HEK293T (cell line): ENCODE results near the gene MAN1B1.

Experiments
- CTCF ChIA-PET: fragments of 350-600 bp; formaldehyde crosslinking; extraction: SDS; loops from one replicate; lab custom pipeline; 2021; ENCODE audit warnings: antibody characterized with exemption, inconsistent platforms; lab: Yijun Ruan, JAX
- POLR2A ChIA-PET: fragments of 350-600 bp; formaldehyde crosslinking; extraction: SDS; loops from one replicate; lab custom pipeline; 2020; ENCODE audit warnings: antibody characterized with exemption, inconsistent platforms; lab: Yijun Ruan, JAX
- DNase-seq: peaks from one replicate; pipeline ENCODE4 v3.0.0; 2012; ENCODE audit warnings: mixed read lengths; ENCODE audit errors: extremely low spot score
- ARNT ChIP-seq: fragments of 450-650 bp; IDR thresholded peaks from 2 replicates; pipeline ENCODE4 v1.6.1; 2017; ENCODE audit warnings: mild to moderate bottlenecking
- BHLHE40 ChIP-seq: fragments of 450-650 bp; IDR thresholded peaks from 2 replicates; pipeline ENCODE4 v1.6.1; 2016; ENCODE audit warnings: mild to moderate bottlenecking, moderate library complexity, borderline replicate concordance
- CTBP1 ChIP-seq: fragments of 450-650 bp; IDR thresholded peaks from 2 replicates; pipeline ENCODE4 v1.6.1; 2016; ENCODE audit warnings: borderline replicate concordance
- ELF4 ChIP-seq: fragments of 450-650 bp; IDR thresholded peaks from 2 replicates; pipeline ENCODE4 v1.6.1; 2017; ENCODE audit warnings: antibody characterized with exemption
- FOXA1 ChIP-seq: fragments of 450-650 bp; IDR thresholded peaks from 2 replicates; pipeline ENCODE4 v1.6.1; 2016; ENCODE audit warnings: mild to moderate bottlenecking
- FOXK2 ChIP-seq: fragments of 450-650 bp; IDR thresholded peaks from 2 replicates; pipeline ENCODE4 v1.6.1; 2016; ENCODE audit warnings: mild to moderate bottlenecking
- FOXM1 ChIP-seq: fragments of 450-650 bp; IDR thresholded peaks from 2 replicates; pipeline ENCODE4 v1.6.1; 2017; ENCODE audit warnings: mild to moderate bottlenecking, borderline replicate concordance
- HDGF ChIP-seq: fragments of 450-650 bp; IDR thresholded peaks from 2 replicates; pipeline ENCODE4 v1.6.1; 2017; ENCODE audit warnings: antibody characterized with exemption, borderline replicate concordance
- L3MBTL2 ChIP-seq: fragments of 450-650 bp; conservative IDR thresholded peaks from 2 replicates; pipeline ENCODE4 v1.6.1; 2016; ENCODE audit warnings: mild to moderate bottlenecking
- LEF1 ChIP-seq: fragments of 450-650 bp; IDR thresholded peaks from 2 replicates; pipeline ENCODE4 v1.6.1; 2017; ENCODE audit warnings: mild to moderate bottlenecking, borderline replicate concordance
- NFRKB ChIP-seq: fragments of 450-650 bp; IDR thresholded peaks from 2 replicates; pipeline ENCODE4 v1.6.1; 2016; ENCODE audit warnings: mild to moderate bottlenecking, moderate library complexity
- PKNOX1 ChIP-seq: fragments of 450-650 bp; IDR thresholded peaks from 2 replicates; pipeline ENCODE4 v1.6.1; 2016
- SP1 ChIP-seq: fragments of 450-650 bp; IDR thresholded peaks from 2 replicates; pipeline ENCODE4 v1.6.1; 2017
- SUZ12 ChIP-seq: fragments of 450-650 bp; IDR thresholded peaks from 2 replicates; pipeline ENCODE4 v1.6.1; 2016; ENCODE audit warnings: mild to moderate bottlenecking
- TARDBP ChIP-seq: fragments of 450-650 bp; IDR thresholded peaks from 2 replicates; pipeline ENCODE4 v1.6.1; 2016
- ZNF384 ChIP-seq: fragments of 450-650 bp; IDR thresholded peaks from 2 replicates; pipeline ENCODE4 v1.6.1; 2016

The MAN1B1 gene

GRCh38 chr9:137045294-137046087 is 41.3 kb upstream of the MAN1B1 start:
- DNase-seq: peak; percentile 61
- ChIA-PET POLR2A (no interaction called here), CTCF (interaction anchor here (2.5 kb wide), 1 partner anchor 10 kb away, joined by 13 read pairs; no protein-coding TSS in a partner anchor)
- TF ChIP-seq PKNOX1 (no peak), HDGF (no peak), L3MBTL2 (no peak; the same call in 1 of the 2 replicates), SP1 (no peak), NFRKB (no peak), LEF1 (no peak), ARNT (no peak), BHLHE40 (no peak), FOXM1 (no peak), SUZ12 (no peak), CTBP1 (no peak)

- POLR2A ChIA-PET: interaction anchor here (0.7 to 1.2 kb wide), 3 partner anchors 24 to 196 kb away, joined by 3 read pairs; partner anchors contain the start of genes MAN1B1 and SAPCD2
- TF ChIP-seq L3MBTL2 (peak; percentile 65; the same call in 1 of the 2 replicates), FOXM1 (no peak), LEF1 (no peak), ZNF384 (no peak), FOXK2 (no peak)
- CTCF ChIA-PET: interaction anchor here (0.7 to 1.8 kb wide), 14 partner anchors 10 to 284 kb away, joined by 3 to 17 read pairs (median 6); partner anchors contain the start of genes MAN1B1 and SAPCD2
- peak; percentile 93 for DNase-seq
Observed at GRCh38 chr9:137046088-137046787, 40.5 kb upstream of the MAN1B1 start, which contains the start of gene NPDC1. Gene NPDC1, minus strand, starts transcription at chr9:137046177. Its CDS starts 188 bp downstream, at chr9:137045989.

- POLR2A ChIA-PET: interaction anchor here (0.6 to 1.3 kb wide), 4 partner anchors 15 to 174 kb away, joined by 3 to 5 read pairs (median 3); partner anchors contain the start of gene SAPCD2
- DNase-seq: peak; percentile 52
- CTCF ChIA-PET: interaction anchor here (0.7 to 2.0 kb wide), 10 partner anchors 12 to 178 kb away, joined by 3 to 14 read pairs (median 3); partner anchors contain the start of genes RNF224 and SAPCD2
- TF ChIP-seq ZNF384 (no peak), BHLHE40 (no peak), LEF1 (no peak), CTBP1 (no peak), FOXK2 (no peak), SP1 (no peak), FOXA1 (no peak), SUZ12 (no peak), HDGF (no peak), ARNT (no peak), L3MBTL2 (no peak; the same call in 1 of the 2 replicates), NFRKB (no peak), TARDBP (no peak), FOXM1 (no peak)
Observed at GRCh38 chr9:137048655-137049543, 37.9 kb upstream of the MAN1B1 start.

GRCh38 chr9:137049544-137050449 is 37.0 kb upstream of the MAN1B1 start:
- TF ChIP-seq FOXA1: no peak
- TF ChIP-seq ELF4: no peak
- no peak for TF ChIP-seq ARNT
- TF ChIP-seq CTBP1: no peak
- no peak for TF ChIP-seq TARDBP
- TF ChIP-seq FOXM1: no peak
- TF ChIP-seq SP1: no peak
- TF ChIP-seq PKNOX1: no peak
- no peak for TF ChIP-seq LEF1
- no peak for TF ChIP-seq SUZ12
- no peak for TF ChIP-seq L3MBTL2
- TF ChIP-seq BHLHE40: no peak
- TF ChIP-seq NFRKB: no peak
- TF ChIP-seq HDGF: no peak
- TF ChIP-seq FOXK2: no peak
- no peak for TF ChIP-seq ZNF384
- peak; percentile 78 for DNase-seq
- ChIA-PET POLR2A (interaction anchor here (0.9 to 1.3 kb wide), 2 partner anchors 36 to 173 kb away, joined by 3 read pairs; no protein-coding TSS in a partner anchor), CTCF (interaction anchor here (0.8 to 2.0 kb wide), 7 partner anchors 11 to 177 kb away, joined by 3 to 14 read pairs (median 6); partner anchors contain the start of genes RNF224 and SAPCD2)
